ENCODE measurements around the gene CRCP.

CRCP gene

GRCh38 chr7:66176914-66177313 is 62.3 kb downstream of the CRCP start:
- no peak overlapping the region for H3K4me3 ChIP-seq (ENCODE audit: low read depth, low read length)
- no peak for TF ChIP-seq CTCF (IDR thresholded peaks at IDR 0.05; ENCODE audit: low read depth, low read length, missing control alignments)

DNA sequence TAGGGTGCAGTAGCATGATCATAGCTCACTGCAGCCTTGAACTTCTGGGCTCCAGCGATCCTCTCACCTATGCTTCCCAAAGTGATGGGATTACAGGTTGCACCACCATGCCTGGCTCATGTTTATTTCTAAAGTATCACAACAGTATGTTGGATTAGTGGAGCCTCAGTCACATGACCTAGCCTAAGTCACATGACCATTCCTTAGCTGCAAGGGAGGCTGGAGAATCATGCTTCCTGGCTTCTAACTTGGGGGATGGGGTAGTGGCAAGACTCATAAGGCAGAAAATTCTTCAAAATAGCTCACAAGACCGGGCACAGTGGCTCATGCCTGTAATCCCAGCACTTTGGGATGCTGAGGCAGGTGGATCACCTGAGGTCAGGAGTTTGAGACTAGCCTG is 63.6 kb downstream of the CRCP start:
- DNase-seq (ENCODE audit: low read depth) = no peak
- TF ChIP-seq CTCF (IDR thresholded peaks at IDR 0.05; ENCODE audit: low read depth, low read length, missing control alignments) = no peak
- H3K4me3 ChIP-seq (ENCODE audit: low read depth, low read length) = no peak overlapping the region

More at GRCh38 chr7:66176914-66177313, 62.3 kb downstream of the CRCP start:
- DNase-seq (ENCODE audit: low read depth) = no peak

GRCh38 chr7:66181329-66181728 is 66.7 kb downstream of the CRCP start:
- no peak for DNase-seq (ENCODE audit: low read depth)
- TF ChIP-seq CTCF (IDR thresholded peaks at IDR 0.05; ENCODE audit: low read depth, low read length, missing control alignments) = no peak
- H3K4me3 ChIP-seq (ENCODE audit: low read depth, low read length) = no peak overlapping the region

DNA sequence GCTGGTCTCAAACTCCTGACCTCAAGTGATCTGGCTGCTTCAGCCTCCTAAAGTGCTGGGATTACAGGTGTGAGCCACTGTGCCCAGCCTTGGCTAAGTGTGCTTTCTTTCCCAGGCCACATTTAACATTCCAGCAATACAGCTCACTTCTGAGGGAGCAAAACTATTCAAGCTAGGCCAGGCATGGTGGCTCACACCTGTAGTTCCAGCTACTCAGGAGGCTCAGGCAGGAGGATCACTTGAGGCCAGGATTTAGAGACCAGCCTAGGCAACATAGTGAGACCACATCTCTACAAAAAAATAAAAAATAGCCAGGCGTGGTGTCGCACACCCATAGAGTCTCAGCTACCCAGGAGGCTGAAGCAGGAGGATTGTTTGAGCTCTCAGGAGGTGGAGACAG is 67.2 kb downstream of the CRCP start:
- H3K4me3 ChIP-seq (ENCODE audit: low read depth, low read length) = no peak overlapping the region
- TF ChIP-seq CTCF (IDR thresholded peaks at IDR 0.05; ENCODE audit: low read depth, low read length, missing control alignments) = no peak
- DNase-seq (ENCODE audit: low read depth) = no peak

DNA sequence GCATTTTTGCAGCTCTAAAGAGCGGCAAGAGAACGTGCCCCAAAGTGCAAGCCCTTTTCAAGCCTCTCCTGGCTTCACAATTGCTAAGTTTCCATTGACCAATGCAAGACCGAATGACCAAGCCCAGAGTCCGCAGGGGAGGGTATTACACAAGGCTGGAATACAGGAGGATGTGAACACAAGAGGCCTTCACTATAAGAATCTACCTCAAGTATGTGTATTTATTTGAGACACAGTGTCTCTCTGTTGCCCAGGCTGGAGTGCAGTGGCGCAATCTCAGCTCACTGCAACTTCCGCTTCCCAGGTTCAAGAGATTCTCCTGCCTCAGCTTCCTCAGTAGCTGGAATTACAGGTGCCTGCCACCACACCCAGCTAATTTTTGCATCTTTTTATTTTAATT is 68.3 kb downstream of the CRCP start:
- DNase-seq (ENCODE audit: low read depth) = no peak
- no peak overlapping the region for H3K4me3 ChIP-seq (ENCODE audit: low read depth, low read length)

DNA sequence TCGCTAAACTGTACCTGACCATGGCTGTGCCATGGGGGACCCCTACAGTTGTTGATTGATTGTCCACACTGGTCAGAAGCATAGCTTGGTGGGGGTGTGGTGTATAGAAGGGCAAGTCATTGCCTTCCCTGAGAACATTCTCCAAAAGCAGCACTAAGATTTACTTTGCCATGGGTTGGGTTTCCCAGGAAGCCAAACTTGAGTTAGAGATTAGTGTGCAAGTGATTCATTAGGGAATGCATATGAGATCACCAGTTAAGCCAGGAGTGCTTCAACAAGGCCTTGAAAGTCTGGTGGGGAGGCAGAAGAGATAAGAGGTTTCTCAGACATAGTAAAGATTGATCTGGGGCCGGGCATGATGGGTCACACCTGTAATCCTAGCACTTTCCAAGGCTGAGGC is 69.1 kb downstream of the CRCP start:
- DNase-seq (ENCODE audit: low read depth) = no peak
- no peak overlapping the region for H3K4me3 ChIP-seq (ENCODE audit: low read depth, low read length)
- no peak for TF ChIP-seq CTCF (IDR thresholded peaks at IDR 0.05; ENCODE audit: low read depth, low read length, missing control alignments)

More for the DNA sequence above, 68.3 kb downstream of the CRCP start:
- TF ChIP-seq CTCF (IDR thresholded peaks at IDR 0.05; ENCODE audit: low read depth, low read length, missing control alignments) = no peak

- TF ChIP-seq CTCF (IDR thresholded peaks at IDR 0.05; ENCODE audit: low read depth, low read length, missing control alignments) = no peak
- no peak for DNase-seq (ENCODE audit: low read depth)
These were observed 71.1 kb downstream of the CRCP start for GRCh38 chr7:66185680-66186187.

More at GRCh38 chr7:66185680-66186187, 71.1 kb downstream of the CRCP start:
- no peak overlapping the region for H3K4me3 ChIP-seq (ENCODE audit: low read depth, low read length)

Data from GM12864 (cell line).